GM12891 (cell line): Measurements from ENCODE around the gene IKZF2.

Experiments used
- POLR2A ChIP-seq: IDR thresholded peaks from 2 replicates; pipeline ENCODE4 v1.6.1; 2011; ENCODE audit warnings: low read depth, low read length, control low read depth
- POLR2AphosphoS5 ChIP-seq: IDR thresholded peaks from 2 replicates; pipeline ENCODE4 v1.6.1; 2011; ENCODE audit warnings: low read depth, low read length, control low read depth
- POU2F2 ChIP-seq: IDR thresholded peaks from 2 replicates; pipeline ENCODE4 v1.6.1; 2011; ENCODE audit warnings: low read depth, mild to moderate bottlenecking, control low read depth, low read length, moderate library complexity

DNA sequence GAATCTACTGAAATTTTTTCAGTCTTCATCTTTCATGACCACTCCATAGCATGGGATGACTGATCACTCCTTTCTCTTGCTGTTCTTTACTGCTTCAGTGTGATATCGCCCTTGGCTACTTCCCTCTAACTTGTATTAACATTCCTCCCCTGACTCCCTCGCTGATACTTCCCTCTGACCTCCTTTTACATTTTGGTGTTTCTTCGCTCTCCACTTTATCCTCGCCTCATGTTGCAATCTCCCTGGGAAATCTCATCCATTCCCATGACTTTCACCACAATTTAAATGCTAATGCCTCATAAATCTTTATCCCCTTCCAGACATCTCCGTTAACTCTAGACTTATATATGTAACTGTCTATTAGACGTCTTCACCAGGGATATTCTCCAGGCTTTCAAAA lies 167.3 kb downstream of the IKZF2 start:
- TF ChIP-seq POLR2A (no peak), POLR2AphosphoS5 (no peak), POU2F2 (no peak)
